OCI-LY7 (cell line): ENCODE measurements around the gene LSAMP. TPM values are rescaled to one million over a fixed set of nuclear protein-coding genes. Genes with fewer than 3 reads are reported as not detected.

Experiments used
- BruUV-seq: library from RNA; stranded (reverse); fragments of 400-500 nt; replicated peaks from 2 replicates; lab custom pipeline; 2021; lab: Mats Ljungman, UMichigan
- CTCF ChIA-PET: fragments of 300-600 bp; sonication (Branson Sonifier 250); formaldehyde crosslinking; loops from one replicate; lab custom pipeline; 2022; ENCODE audit warnings: antibody characterized with exemption; ENCODE audit not compliant: unreplicated experiment; lab: Charles Lee
- POLR2A ChIA-PET: fragments of 300-600 bp; sonication (Branson Sonifier 250); formaldehyde crosslinking; loops from one replicate; lab custom pipeline; 2022; ENCODE audit warnings: antibody characterized with exemption; lab: Charles Lee
- DNase-seq: peaks from one replicate; pipeline ENCODE4 v3.0.0-alpha.2; 2015; ENCODE audit warnings: low spot score
- H2AFZ ChIP-seq: fragments of 200-600 bp; sonication (generic), shearing (Covaris generic); 2 replicates; pipeline ENCODE4 v1.6.1; 2014; ENCODE audit warnings: mild to moderate bottlenecking, antibody characterized with exemption, low read length, moderate library complexity
- H3K27ac ChIP-seq: fragments of 200-600 bp; sonication (generic); 2 replicates; pipeline ENCODE4 v1.5.1; 2014; ENCODE audit warnings: mixed run types, low read depth, mild to moderate bottlenecking, moderate library complexity, low read length, inconsistent platforms; ENCODE audit not compliant: poor library complexity, severe bottlenecking
- H3K36me3 ChIP-seq: fragments of 200-600 bp; sonication (generic); 2 replicates; pipeline ENCODE4 v1.6.1; 2014; ENCODE audit warnings: mild to moderate bottlenecking, antibody characterized with exemption, low read length, moderate library complexity, mixed read lengths; ENCODE audit not compliant: insufficient read depth
- H3K4me1 ChIP-seq: fragments of 200-600 bp; sonication (generic); 2 replicates; pipeline ENCODE4 v1.5.1; 2014; ENCODE audit warnings: mild to moderate bottlenecking, low read length; ENCODE audit not compliant: insufficient read depth, poor library complexity, severe bottlenecking
- H3K4me2 ChIP-seq: fragments of 200-600 bp; sonication (generic); 2 replicates; pipeline ENCODE4 v1.6.1; 2014; ENCODE audit warnings: mild to moderate bottlenecking, low read length
- H3K4me3 ChIP-seq: fragments of 200-600 bp; sonication (generic); 2 replicates; pipeline ENCODE4 v1.5.1; 2014; ENCODE audit warnings: mild to moderate bottlenecking, low read depth, low read length; ENCODE audit not compliant: poor library complexity, severe bottlenecking
- H3K79me2 ChIP-seq: fragments of 200-600 bp; sonication (generic); 2 replicates; pipeline ENCODE4 v1.6.1; 2016; ENCODE audit warnings: low read depth, mild to moderate bottlenecking, low read length, moderate library complexity, mixed read lengths; ENCODE audit not compliant: insufficient read depth
- H3K9me2 ChIP-seq: fragments of 200-600 bp; sonication (generic); 2 replicates; pipeline ENCODE4 v1.6.1; 2016; ENCODE audit warnings: mild to moderate bottlenecking, low read length, mixed read lengths; ENCODE audit not compliant: insufficient read depth
- H3K9me3 ChIP-seq: fragments of 200-600 bp; sonication (generic); 2 replicates; pipeline ENCODE4 v1.6.1; 2014; ENCODE audit warnings: mild to moderate bottlenecking, mixed run types, low read length, mixed read lengths
- H4K20me1 ChIP-seq: fragments of 200-600 bp; sonication (generic); 2 replicates; pipeline ENCODE4 v1.6.1; 2014; ENCODE audit warnings: mild to moderate bottlenecking, antibody characterized with exemption, low read length, moderate library complexity, mixed read lengths; ENCODE audit not compliant: insufficient read depth
- CTCF ChIP-seq: fragments of 200-600 bp; sonication (generic); conservative IDR thresholded peaks from 2 replicates; pipeline ENCODE4 v1.5.1; 2014; ENCODE audit warnings: mild to moderate bottlenecking, antibody characterized with exemption, low read length, moderate library complexity, mixed read lengths
- EZH2phosphoT487 ChIP-seq: fragments of 200-600 bp; sonication (generic); IDR thresholded peaks from 2 replicates; pipeline ENCODE4 v1.6.1; 2018; ENCODE audit warnings: low read depth, borderline replicate concordance, mild to moderate bottlenecking, mixed run types, antibody characterized with exemption, low read length, moderate library complexity, mixed read lengths
- intact Hi-C: fragments of 100-400 bp; cut with micrococcal nuclease; formaldehyde crosslinking; loops from one replicate; pipeline ENCODE4 v1.10.0; 2022; ENCODE audit not compliant: unreplicated experiment
- total RNA-seq, 2 experiments: library from RNA; depleted of rRNA in 1 of 2; stranded (reverse); fragments of >200 nt in 1 of 2; shearing (Covaris generic) in 1 of 2; gene quantifications; 2 replicates each; pipeline ENCODE4 v1.2.3, GENCODE V29; 2014 to 2022

Gene LSAMP
- total RNA-seq, 2 experiments from 2014 or later, result 1.4 TPM; not detected in 1

- Histone ChIP-seq H3K27ac (no peak overlapping the region), H3K4me3 (no peak overlapping the region), H3K4me1 (no peaks in the 10 kb centered on the region), H3K9me3 (no peaks in the 10 kb centered on the region), H3K4me2 (no peak overlapping the region), H2AFZ (no peak overlapping the region), H3K9me2 (no peaks in the 10 kb centered on the region), H3K36me3 (no peaks in the 10 kb centered on the region), H3K79me2 (no peaks in the 10 kb centered on the region), H4K20me1 (no peaks in the 10 kb centered on the region)
- DNase-seq, result no peak
- TF ChIP-seq EZH2phosphoT487, result no peak
- no peak for TF ChIP-seq CTCF
- ChIA-PET CTCF (no interaction called here), POLR2A (no interaction called here)
- BruUV-seq, result no TSS peak
- intact Hi-C loops, result no loop called here
These were observed 165.1 kb downstream of the LSAMP start for GRCh38 chr3:116280130-116280740.

- H3K9me3 ChIP-seq, result no peaks in the 10 kb centered on the region
- H3K4me2 ChIP-seq, result no peak overlapping the region
- no peak overlapping the region for H3K4me3 ChIP-seq
- DNase-seq, result no peak
- no TSS peak for BruUV-seq
- no peak overlapping the region for H2AFZ ChIP-seq
- H4K20me1 ChIP-seq, result no peaks in the 10 kb centered on the region
- H3K4me1 ChIP-seq, result no peaks in the 10 kb centered on the region
- H3K79me2 ChIP-seq, result no peaks in the 10 kb centered on the region
- no peak for TF ChIP-seq CTCF
- TF ChIP-seq EZH2phosphoT487, result no peak
- no peaks in the 10 kb centered on the region for H3K36me3 ChIP-seq
- no peaks in the 10 kb centered on the region for H3K9me2 ChIP-seq
- intact Hi-C loops, result no loop called here
- ChIA-PET POLR2A (no interaction called here), CTCF (no interaction called here)
- H3K27ac ChIP-seq, result no peak overlapping the region
These were observed 168.6 kb downstream of the LSAMP start for GRCh38 chr3:116276675-116277074.

- Histone ChIP-seq H3K4me2 (no peak overlapping the region), H4K20me1 (no peaks in the 10 kb centered on the region), H3K9me2 (no peaks in the 10 kb centered on the region), H2AFZ (no peak overlapping the region), H3K4me3 (no peak overlapping the region), H3K79me2 (no peaks in the 10 kb centered on the region), H3K27ac (no peak overlapping the region), H3K4me1 (no peaks in the 10 kb centered on the region), H3K9me3 (no peaks in the 10 kb centered on the region), H3K36me3 (no peaks in the 10 kb centered on the region)
- intact Hi-C loops, result no loop called here
- POLR2A ChIA-PET, result no interaction called here
- TF ChIP-seq CTCF (no peak), EZH2phosphoT487 (no peak)
- CTCF ChIA-PET, result no interaction called here
- BruUV-seq, result no TSS peak
- no peak for DNase-seq
These were observed 175.2 kb downstream of the LSAMP start for GRCh38 chr3:116270056-116270455.
